ENCODE data around the gene MARCHF4.

The MARCHF4 gene

GRCh38 chr2:216351172-216351925 is 20.9 kb downstream of the MARCHF4 start:
- no peak for DNase-seq (ENCODE audit: low read depth in 2 of 3, low spot score in 1 of 3)

- DNase-seq (ENCODE audit: low read depth in 2 of 3, low spot score in 1 of 3): no peak
These were observed 22.0 kb downstream of the MARCHF4 start for GRCh38 chr2:216350214-216350791.

- no peak for DNase-seq (ENCODE audit: low read depth in 2 of 3, low spot score in 1 of 3)
These were observed 22.9 kb downstream of the MARCHF4 start for GRCh38 chr2:216349366-216349765.

GRCh38 chr2:216348756-216349308 is 23.5 kb downstream of the MARCHF4 start:
- peak in 1 of 3 donors; percentile 38 for DNase-seq (ENCODE audit: low read depth in 2 of 3, low spot score in 1 of 3)

- no peak for DNase-seq (ENCODE audit: low read depth in 2 of 3, low spot score in 1 of 3)
These were observed 25.5 kb downstream of the MARCHF4 start for GRCh38 chr2:216346781-216347180.

- DNase-seq (ENCODE audit: low read depth in 2 of 3, low spot score in 1 of 3): no peak
These were observed 26.4 kb downstream of the MARCHF4 start for GRCh38 chr2:216345846-216346245.

- DNase-seq (ENCODE audit: low read depth in 2 of 3, low spot score in 1 of 3): no peak
These were observed 27.4 kb downstream of the MARCHF4 start for GRCh38 chr2:216344950-216345300.

GRCh38 chr2:216344206-216344949 is 27.9 kb downstream of the MARCHF4 start:
- no peak for DNase-seq (ENCODE audit: low read depth in 2 of 3, low spot score in 1 of 3)

- no peak for DNase-seq (ENCODE audit: low read depth in 2 of 3, low spot score in 1 of 3)
These were observed 28.9 kb downstream of the MARCHF4 start for GRCh38 chr2:216343221-216343980.

- DNase-seq (ENCODE audit: low read depth in 2 of 3, low spot score in 1 of 3): peak in 2 of 3 donors; percentile 12 to 28
These were observed 31.2 kb downstream of the MARCHF4 start for GRCh38 chr2:216341121-216341520.

- no peak for DNase-seq (ENCODE audit: low read depth in 2 of 3, low spot score in 1 of 3)
These were observed 32.0 kb downstream of the MARCHF4 start for GRCh38 chr2:216340280-216340631.

- no peak for DNase-seq (ENCODE audit: low read depth in 2 of 3, low spot score in 1 of 3)
These were observed 32.6 kb downstream of the MARCHF4 start for GRCh38 chr2:216339456-216340279.

- DNase-seq (ENCODE audit: low read depth in 2 of 3, low spot score in 1 of 3): no peak
These were observed 37.0 kb downstream of the MARCHF4 start for GRCh38 chr2:216335252-216335651.

- no peak for DNase-seq (ENCODE audit: low read depth in 2 of 3, low spot score in 1 of 3)
These were observed 43.9 kb downstream of the MARCHF4 start for GRCh38 chr2:216328347-216328746.

- no peak for DNase-seq (ENCODE audit: low read depth in 2 of 3, low spot score in 1 of 3)
These were observed 44.8 kb downstream of the MARCHF4 start for GRCh38 chr2:216327447-216327935.

Measured in stimulated activated CD4-positive, alpha-beta T cell treated with anti-CD3 and anti-CD28 coated beads, Interleukin-12 subunit alpha, Interleukin-12 subunit beta, amount 100 ng/mL, for 48 hours (primary cell).